Measurements from ENCODE around the gene STEAP1B. TPM values are rescaled to one million over a fixed set of nuclear protein-coding genes. Genes with fewer than 3 reads are reported as not detected.
"Not testable (repeated sequence)": the region's sequence is repeated elsewhere in the genome, so short reads cannot be mapped to it uniquely, and the experiment has no call there.

STEAP1B gene
- polyA plus RNA-seq, result under 1 TPM; 0.18 to 0.63 TPM

- WGBS, 2 donors, result 8 to 9% methylated on average over 47 to 55 of the region's 55 CpGs
Observed at GRCh38 chr7:22499888-22500689, at the start of gene STEAP1B. TSS of gene STEAP1B (minus strand) at chr7:22500188. CDS start at chr7:22494855, 5,333 bp downstream.

DNA sequence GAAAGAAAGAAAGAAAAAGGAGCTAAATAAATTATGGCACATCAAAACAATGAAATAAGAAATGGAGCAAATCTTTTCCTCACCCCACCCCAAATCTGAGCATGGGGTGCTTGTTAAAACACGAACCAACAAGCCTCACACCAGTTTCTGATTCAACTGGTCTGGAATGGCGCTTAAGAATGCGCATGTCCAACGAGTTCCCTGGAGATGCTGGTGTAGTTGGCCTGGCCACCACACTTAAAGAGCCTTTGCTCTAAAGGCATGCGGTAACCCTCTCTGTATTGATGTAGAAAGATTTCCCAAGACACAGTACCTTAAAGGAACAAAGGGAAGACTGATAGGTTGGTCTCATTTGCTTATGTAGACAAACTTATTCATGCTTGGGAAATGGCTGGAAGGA, 49.1 kb upstream of the STEAP1B start:
- no peak overlapping the region for H3K4me3 ChIP-seq (ENCODE audit: low read depth in 1 of 2, low read length in 2 of 2)
- H3K27ac ChIP-seq (ENCODE audit: low read depth in 2 of 2, low read length in 1 of 2), result no peak overlapping the region
- peaks cover 7 to 9% of the 10 kb centered on the region in 2 donors for H3K4me1 ChIP-seq (ENCODE audit: control insufficient read depth in 2 of 2, insufficient read depth in 2 of 2, low read length in 1 of 2)
- no peaks in the 10 kb centered on the region for H3K36me3 ChIP-seq (ENCODE audit: control insufficient read depth in 2 of 2, insufficient read depth in 2 of 2, low read length in 1 of 2)
- no peaks in the 10 kb centered on the region for H3K9me3 ChIP-seq (ENCODE audit: control insufficient read depth in 2 of 2, insufficient read depth in 1 of 2, low read depth in 1 of 2, low read length in 1 of 2)
- 62 to 68% methylated on average over 5 of the region's 5 CpGs for WGBS, 2 donors
- peaks cover 0 to 4% of the 10 kb centered on the region in 2 donors for H3K27me3 ChIP-seq (ENCODE audit: control insufficient read depth in 1 of 2, insufficient read depth in 2 of 2, low read length in 2 of 2)

More at GRCh38 chr7:22499888-22500689, at the start of gene STEAP1B:
- not testable (repeated sequence) for H3K36me3 ChIP-seq (ENCODE audit: control insufficient read depth in 2 of 2, insufficient read depth in 2 of 2, low read length in 1 of 2); H3K9me3 ChIP-seq (ENCODE audit: control insufficient read depth in 2 of 2, insufficient read depth in 1 of 2, low read depth in 1 of 2, low read length in 1 of 2); H3K27me3 ChIP-seq (ENCODE audit: control insufficient read depth in 1 of 2, insufficient read depth in 2 of 2, low read length in 2 of 2); H3K27ac ChIP-seq (ENCODE audit: low read depth in 2 of 2, low read length in 1 of 2); H3K4me1 ChIP-seq (ENCODE audit: control insufficient read depth in 2 of 2, insufficient read depth in 2 of 2, low read length in 1 of 2)
- peak within 1 kb of the TSS; percentile 27 to 39 for H3K4me3 ChIP-seq (ENCODE audit: low read depth in 1 of 2, low read length in 2 of 2)

- 65 to 71% methylated on average over 1 of the region's 1 CpG for WGBS, 2 donors
- Histone ChIP-seq H3K9me3 (ENCODE audit: control insufficient read depth in 2 of 2, insufficient read depth in 1 of 2, low read depth in 1 of 2, low read length in 1 of 2) (no peaks in the 10 kb centered on the region), H3K27ac (ENCODE audit: low read depth in 2 of 2, low read length in 1 of 2) (no peak overlapping the region), H3K4me3 (ENCODE audit: low read depth in 1 of 2, low read length in 2 of 2) (no peak overlapping the region), H3K4me1 (ENCODE audit: control insufficient read depth in 2 of 2, insufficient read depth in 2 of 2, low read length in 1 of 2) (peaks cover 7 to 9% of the 10 kb centered on the region in 2 donors), H3K36me3 (ENCODE audit: control insufficient read depth in 2 of 2, insufficient read depth in 2 of 2, low read length in 1 of 2) (no peaks in the 10 kb centered on the region), H3K27me3 (ENCODE audit: control insufficient read depth in 1 of 2, insufficient read depth in 2 of 2, low read length in 2 of 2) (peaks cover 0 to 4% of the 10 kb centered on the region in 2 donors)
Observed at GRCh38 chr7:22548313-22548712, 48.3 kb upstream of the STEAP1B start.

GRCh38 chr7:22546769-22547168, 46.8 kb upstream of the STEAP1B start:
- Histone ChIP-seq H3K4me1 (ENCODE audit: control insufficient read depth in 2 of 2, insufficient read depth in 2 of 2, low read length in 1 of 2) (peaks cover 7 to 9% of the 10 kb centered on the region in 2 donors), H3K27ac (ENCODE audit: low read depth in 2 of 2, low read length in 1 of 2) (no peak overlapping the region), H3K36me3 (ENCODE audit: control insufficient read depth in 2 of 2, insufficient read depth in 2 of 2, low read length in 1 of 2) (no peaks in the 10 kb centered on the region), H3K27me3 (ENCODE audit: control insufficient read depth in 1 of 2, insufficient read depth in 2 of 2, low read length in 2 of 2) (peaks cover 0 to 4% of the 10 kb centered on the region in 2 donors), H3K9me3 (ENCODE audit: control insufficient read depth in 2 of 2, insufficient read depth in 1 of 2, low read depth in 1 of 2, low read length in 1 of 2) (no peaks in the 10 kb centered on the region), H3K4me3 (ENCODE audit: low read depth in 1 of 2, low read length in 2 of 2) (no peak overlapping the region)
- WGBS, 2 donors, result 79 to 80% methylated on average over 3 of the region's 3 CpGs

GRCh38 chr7:22545529-22545928, 45.5 kb upstream of the STEAP1B start:
- peaks cover 7 to 9% of the 10 kb centered on the region in 2 donors for H3K4me1 ChIP-seq (ENCODE audit: control insufficient read depth in 2 of 2, insufficient read depth in 2 of 2, low read length in 1 of 2)
- no peaks in the 10 kb centered on the region for H3K9me3 ChIP-seq (ENCODE audit: control insufficient read depth in 2 of 2, insufficient read depth in 1 of 2, low read depth in 1 of 2, low read length in 1 of 2)
- H3K27me3 ChIP-seq (ENCODE audit: control insufficient read depth in 1 of 2, insufficient read depth in 2 of 2, low read length in 2 of 2), result peaks cover 0 to 4% of the 10 kb centered on the region in 2 donors
- H3K36me3 ChIP-seq (ENCODE audit: control insufficient read depth in 2 of 2, insufficient read depth in 2 of 2, low read length in 1 of 2), result no peaks in the 10 kb centered on the region
- H3K4me3 ChIP-seq (ENCODE audit: low read depth in 1 of 2, low read length in 2 of 2), result no peak overlapping the region
- WGBS, 2 donors, result 58 to 72% methylated on average over 2 of the region's 2 CpGs
- H3K27ac ChIP-seq (ENCODE audit: low read depth in 2 of 2, low read length in 1 of 2), result no peak overlapping the region

GRCh38 chr7:22544245-22544644, 44.3 kb upstream of the STEAP1B start:
- H3K36me3 ChIP-seq (ENCODE audit: control insufficient read depth in 2 of 2, insufficient read depth in 2 of 2, low read length in 1 of 2), result no peaks in the 10 kb centered on the region
- H3K4me1 ChIP-seq (ENCODE audit: control insufficient read depth in 2 of 2, insufficient read depth in 2 of 2, low read length in 1 of 2), result no peaks in the 10 kb centered on the region
- H3K27ac ChIP-seq (ENCODE audit: low read depth in 2 of 2, low read length in 1 of 2), result no peak overlapping the region
- no peak overlapping the region for H3K4me3 ChIP-seq (ENCODE audit: low read depth in 1 of 2, low read length in 2 of 2)
- peaks cover 0 to 4% of the 10 kb centered on the region in 2 donors for H3K27me3 ChIP-seq (ENCODE audit: control insufficient read depth in 1 of 2, insufficient read depth in 2 of 2, low read length in 2 of 2)
- no peaks in the 10 kb centered on the region for H3K9me3 ChIP-seq (ENCODE audit: control insufficient read depth in 2 of 2, insufficient read depth in 1 of 2, low read depth in 1 of 2, low read length in 1 of 2)
- 69 to 73% methylated on average over 4 of the region's 4 CpGs for WGBS, 2 donors

GRCh38 chr7:22543169-22543568, 43.2 kb upstream of the STEAP1B start:
- Histone ChIP-seq H3K27me3 (ENCODE audit: control insufficient read depth in 1 of 2, insufficient read depth in 2 of 2, low read length in 2 of 2) (peaks cover 0 to 4% of the 10 kb centered on the region in 2 donors), H3K4me1 (ENCODE audit: control insufficient read depth in 2 of 2, insufficient read depth in 2 of 2, low read length in 1 of 2) (no peaks in the 10 kb centered on the region), H3K9me3 (ENCODE audit: control insufficient read depth in 2 of 2, insufficient read depth in 1 of 2, low read depth in 1 of 2, low read length in 1 of 2) (no peaks in the 10 kb centered on the region), H3K36me3 (ENCODE audit: control insufficient read depth in 2 of 2, insufficient read depth in 2 of 2, low read length in 1 of 2) (no peaks in the 10 kb centered on the region), H3K4me3 (ENCODE audit: low read depth in 1 of 2, low read length in 2 of 2) (no peak overlapping the region), H3K27ac (ENCODE audit: low read depth in 2 of 2, low read length in 1 of 2) (no peak overlapping the region)
- 82 to 85% methylated on average over 7 of the region's 7 CpGs for WGBS, 2 donors

DNA sequence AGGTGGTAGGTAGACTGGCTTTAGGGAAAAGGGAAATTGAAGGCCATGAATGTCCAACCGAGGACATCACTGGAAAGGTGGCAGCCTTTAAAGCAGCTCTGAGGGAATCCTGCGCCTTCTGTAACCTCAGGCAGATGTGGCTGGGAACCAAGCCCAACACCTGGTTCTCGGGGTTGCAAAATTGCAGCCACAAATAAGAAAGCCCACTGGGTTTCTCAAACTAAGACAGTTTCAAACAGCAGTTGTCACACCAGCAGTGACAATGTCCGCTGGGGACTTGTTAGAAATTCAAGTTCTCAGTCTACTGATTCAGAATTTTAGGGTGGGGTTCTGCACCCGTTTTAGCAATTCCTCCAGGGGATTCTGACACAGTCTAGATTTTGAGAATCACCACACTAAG, 42.7 kb upstream of the STEAP1B start:
- H3K36me3 ChIP-seq (ENCODE audit: control insufficient read depth in 2 of 2, insufficient read depth in 2 of 2, low read length in 1 of 2), result no peaks in the 10 kb centered on the region
- no peak overlapping the region for H3K4me3 ChIP-seq (ENCODE audit: low read depth in 1 of 2, low read length in 2 of 2)
- no peaks in the 10 kb centered on the region for H3K9me3 ChIP-seq (ENCODE audit: control insufficient read depth in 2 of 2, insufficient read depth in 1 of 2, low read depth in 1 of 2, low read length in 1 of 2)
- peaks cover 0 to 4% of the 10 kb centered on the region in 2 donors for H3K27me3 ChIP-seq (ENCODE audit: control insufficient read depth in 1 of 2, insufficient read depth in 2 of 2, low read length in 2 of 2)
- H3K27ac ChIP-seq (ENCODE audit: low read depth in 2 of 2, low read length in 1 of 2), result no peak overlapping the region
- WGBS, 2 donors, result 72 to 76% methylated on average over 5 of the region's 5 CpGs
- H3K4me1 ChIP-seq (ENCODE audit: control insufficient read depth in 2 of 2, insufficient read depth in 2 of 2, low read length in 1 of 2), result no peaks in the 10 kb centered on the region

GRCh38 chr7:22542254-22542653, 42.3 kb upstream of the STEAP1B start:
- 90 to 91% methylated on average over 5 of the region's 5 CpGs for WGBS, 2 donors
- H3K4me1 ChIP-seq (ENCODE audit: control insufficient read depth in 2 of 2, insufficient read depth in 2 of 2, low read length in 1 of 2), result no peaks in the 10 kb centered on the region
- no peaks in the 10 kb centered on the region for H3K9me3 ChIP-seq (ENCODE audit: control insufficient read depth in 2 of 2, insufficient read depth in 1 of 2, low read depth in 1 of 2, low read length in 1 of 2)
- H3K36me3 ChIP-seq (ENCODE audit: control insufficient read depth in 2 of 2, insufficient read depth in 2 of 2, low read length in 1 of 2), result no peaks in the 10 kb centered on the region
- peaks cover 0 to 4% of the 10 kb centered on the region in 2 donors for H3K27me3 ChIP-seq (ENCODE audit: control insufficient read depth in 1 of 2, insufficient read depth in 2 of 2, low read length in 2 of 2)
- H3K27ac ChIP-seq (ENCODE audit: low read depth in 2 of 2, low read length in 1 of 2), result no peak overlapping the region
- no peak overlapping the region for H3K4me3 ChIP-seq (ENCODE audit: low read depth in 1 of 2, low read length in 2 of 2)

- H3K4me1 ChIP-seq (ENCODE audit: control insufficient read depth in 2 of 2, insufficient read depth in 2 of 2, low read length in 1 of 2), result no peaks in the 10 kb centered on the region
- no peaks in the 10 kb centered on the region for H3K36me3 ChIP-seq (ENCODE audit: control insufficient read depth in 2 of 2, insufficient read depth in 2 of 2, low read length in 1 of 2)
- H3K27ac ChIP-seq (ENCODE audit: low read depth in 2 of 2, low read length in 1 of 2), result no peak overlapping the region
- H3K27me3 ChIP-seq (ENCODE audit: control insufficient read depth in 1 of 2, insufficient read depth in 2 of 2, low read length in 2 of 2), result peaks cover 0 to 4% of the 10 kb centered on the region in 2 donors
- no peak overlapping the region for H3K4me3 ChIP-seq (ENCODE audit: low read depth in 1 of 2, low read length in 2 of 2)
- H3K9me3 ChIP-seq (ENCODE audit: control insufficient read depth in 2 of 2, insufficient read depth in 1 of 2, low read depth in 1 of 2, low read length in 1 of 2), result no peaks in the 10 kb centered on the region
- 94 to 95% methylated on average over 6 of the region's 6 CpGs for WGBS, 2 donors
Observed at GRCh38 chr7:22541789-22542188, 41.8 kb upstream of the STEAP1B start.

Data from esophagus (tissue), 2 donors.